Astrocyte of the cerebellum (primary cell): ENCODE measurements around the gene MTUS2.
"Not testable (repeated sequence)": the region's sequence is repeated elsewhere in the genome, so short reads cannot be mapped to it uniquely, and the experiment has no call there.

ENCODE experiments used
- DNase-seq: peaks from one replicate; pipeline ENCODE4 v3.0.0-alpha.2; 2011; ENCODE audit warnings: low read depth
- H3K4me3 ChIP-seq: 2 replicates; pipeline ENCODE4 v1.5.1; 2011; ENCODE audit warnings: mild to moderate bottlenecking, low read depth, low read length, moderate library complexity
- CTCF ChIP-seq: IDR thresholded peaks from 2 replicates; pipeline ENCODE4 v1.5.1; 2012; ENCODE audit warnings: low read length, low read depth, moderate library complexity, mild to moderate bottlenecking; ENCODE audit errors: missing control alignments
- in situ Hi-C: cut with HindIII; loops from 2 replicates; pipeline ENCODE4 v1.10.0; 2017; ENCODE audit warnings: low sequenced_read_pairs

MTUS2 gene

GRCh38 chr13:29193083-29193482, 372.9 kb downstream of the MTUS2 start:
- in situ Hi-C loops, result no loop called here
- no peak for TF ChIP-seq CTCF
- DNase-seq, result no peak
- H3K4me3 ChIP-seq, result no peak overlapping the region

- no peak for DNase-seq
- in situ Hi-C loops, result no loop called here
- H3K4me3 ChIP-seq, result no peak overlapping the region
- TF ChIP-seq CTCF, result no peak
Observed at GRCh38 chr13:29195456-29195855, 375.3 kb downstream of the MTUS2 start.

DNA sequence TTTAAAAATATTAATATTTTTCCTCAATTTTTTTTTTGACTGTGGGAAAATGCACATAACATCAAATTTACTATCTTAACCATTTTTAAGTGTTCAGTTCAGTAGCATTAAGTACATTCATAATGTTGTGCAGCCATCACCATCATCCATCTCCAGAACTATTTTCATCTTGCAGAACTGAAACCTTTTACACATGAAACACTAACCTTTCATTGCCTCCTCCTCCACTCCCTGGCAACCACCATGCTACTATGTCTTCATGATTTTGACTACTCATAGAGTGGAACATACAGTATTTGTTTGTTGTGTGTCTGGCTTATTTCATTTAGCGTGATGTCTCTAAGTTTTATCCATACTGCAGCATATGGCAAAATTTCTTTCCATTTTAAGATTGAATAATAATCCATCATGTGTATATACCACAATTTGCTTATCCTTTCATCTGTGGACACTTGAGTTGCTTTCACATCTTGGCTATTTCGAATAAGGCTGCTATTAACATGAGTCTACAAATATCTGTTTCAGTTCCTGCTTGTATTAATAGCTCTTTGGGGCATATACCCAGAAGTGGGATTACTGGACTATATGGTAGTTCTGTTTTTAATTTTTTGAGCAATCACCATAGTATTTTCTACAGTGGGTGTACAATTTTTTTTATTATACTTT, 376.4 kb downstream of the MTUS2 start:
- in situ Hi-C loops, result no loop called here
- TF ChIP-seq CTCF, result no peak
- no peak overlapping the region for H3K4me3 ChIP-seq
- no peak for DNase-seq

- in situ Hi-C loops, DNase-seq, H3K4me3 ChIP-seq: not testable (repeated sequence)
Observed at GRCh38 chr13:29202753-29203152, 382.6 kb downstream of the MTUS2 start.

- in situ Hi-C loops, result no loop called here
- no peak for DNase-seq
- no peak overlapping the region for H3K4me3 ChIP-seq
- no peak for TF ChIP-seq CTCF
Observed at GRCh38 chr13:29204651-29205050, 384.5 kb downstream of the MTUS2 start.

GRCh38 chr13:29210676-29211075, 390.5 kb downstream of the MTUS2 start:
- no peak for TF ChIP-seq CTCF
- in situ Hi-C loops, result no loop called here
- no peak for DNase-seq
- no peak overlapping the region for H3K4me3 ChIP-seq

DNA sequence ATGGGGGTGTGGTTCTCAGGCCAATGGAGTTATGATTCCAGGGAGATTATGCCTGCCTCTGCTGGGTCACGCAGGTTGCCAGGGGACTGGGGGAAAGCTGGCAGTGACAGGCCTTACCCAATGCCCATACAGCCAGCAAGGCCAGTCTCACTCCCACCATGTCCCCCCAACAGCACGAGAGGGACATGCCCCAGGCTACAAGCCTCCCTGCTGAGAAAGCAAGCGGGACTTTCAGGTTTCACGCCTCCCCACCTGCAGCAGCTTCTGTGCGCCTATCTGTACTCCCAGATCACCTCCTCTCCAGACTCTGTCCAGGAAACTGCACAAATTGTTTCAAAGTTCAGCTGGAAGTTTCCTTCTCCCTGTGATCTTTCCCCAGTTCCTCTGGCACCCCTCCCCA, 391.0 kb downstream of the MTUS2 start:
- in situ Hi-C loops, DNase-seq, H3K4me3 ChIP-seq: not testable (repeated sequence)

DNA sequence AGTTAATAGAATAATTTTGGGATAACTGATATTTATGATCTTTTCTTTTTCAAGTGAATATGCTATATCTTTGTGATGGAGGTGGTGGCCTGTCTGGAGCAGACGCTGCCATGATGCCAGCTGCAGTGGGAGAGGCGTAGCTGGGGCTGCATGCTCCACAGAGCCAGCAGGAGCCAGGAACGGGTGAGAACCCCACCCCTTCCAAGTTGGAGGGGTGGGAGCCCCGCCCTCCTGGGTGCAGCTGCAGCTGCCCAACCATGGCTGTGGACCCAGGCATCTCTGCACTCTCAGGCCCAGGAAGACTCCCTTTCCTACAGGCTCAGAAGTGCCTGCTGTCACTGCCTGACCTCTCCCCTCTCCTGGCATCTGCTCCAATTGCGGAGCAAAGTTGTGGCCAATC, 402.3 kb downstream of the MTUS2 start:
- in situ Hi-C loops, result no loop called here
- DNase-seq, result no peak
- no peak for TF ChIP-seq CTCF
- no peak overlapping the region for H3K4me3 ChIP-seq
